OCI-LY7 (cell line): ENCODE results near the gene ULK4.

Experiments used
- EZH2phosphoT487 ChIP-seq: fragments of 200-600 bp; sonication (generic); IDR thresholded peaks from 2 replicates; pipeline ENCODE4 v1.6.1; 2018; ENCODE audit warnings: low read depth, borderline replicate concordance, mild to moderate bottlenecking, mixed run types, antibody characterized with exemption, low read length, moderate library complexity, mixed read lengths
- TF ChIP-seq, protein P1 (sequence below): fragments of 200-600 bp; sonication (generic); conservative IDR thresholded peaks from 2 replicates; pipeline ENCODE4 v1.5.1; 2014; ENCODE audit warnings: mild to moderate bottlenecking, antibody characterized with exemption, low read length, moderate library complexity, mixed read lengths

DNA sequence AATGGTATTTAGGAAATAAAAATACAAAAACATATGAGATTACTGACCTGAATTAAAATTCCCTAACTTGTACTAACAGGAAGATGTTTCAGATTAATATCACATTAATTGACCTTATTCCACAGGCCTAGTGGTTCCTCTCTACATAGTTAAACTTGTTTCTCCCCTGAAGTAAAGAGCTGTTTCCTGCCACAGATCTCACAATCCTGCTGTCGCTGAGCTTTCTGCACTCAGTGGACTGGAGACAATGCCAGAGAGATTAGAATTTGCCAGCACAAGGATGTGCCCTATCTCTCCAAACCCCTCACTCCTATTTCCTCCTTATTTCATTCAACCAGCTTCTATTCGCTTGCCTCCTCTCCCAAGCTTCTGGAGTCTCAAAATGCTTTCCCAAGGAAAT is 632.0 kb downstream of the ULK4 start:
- TF ChIP-seq, protein P1, sequence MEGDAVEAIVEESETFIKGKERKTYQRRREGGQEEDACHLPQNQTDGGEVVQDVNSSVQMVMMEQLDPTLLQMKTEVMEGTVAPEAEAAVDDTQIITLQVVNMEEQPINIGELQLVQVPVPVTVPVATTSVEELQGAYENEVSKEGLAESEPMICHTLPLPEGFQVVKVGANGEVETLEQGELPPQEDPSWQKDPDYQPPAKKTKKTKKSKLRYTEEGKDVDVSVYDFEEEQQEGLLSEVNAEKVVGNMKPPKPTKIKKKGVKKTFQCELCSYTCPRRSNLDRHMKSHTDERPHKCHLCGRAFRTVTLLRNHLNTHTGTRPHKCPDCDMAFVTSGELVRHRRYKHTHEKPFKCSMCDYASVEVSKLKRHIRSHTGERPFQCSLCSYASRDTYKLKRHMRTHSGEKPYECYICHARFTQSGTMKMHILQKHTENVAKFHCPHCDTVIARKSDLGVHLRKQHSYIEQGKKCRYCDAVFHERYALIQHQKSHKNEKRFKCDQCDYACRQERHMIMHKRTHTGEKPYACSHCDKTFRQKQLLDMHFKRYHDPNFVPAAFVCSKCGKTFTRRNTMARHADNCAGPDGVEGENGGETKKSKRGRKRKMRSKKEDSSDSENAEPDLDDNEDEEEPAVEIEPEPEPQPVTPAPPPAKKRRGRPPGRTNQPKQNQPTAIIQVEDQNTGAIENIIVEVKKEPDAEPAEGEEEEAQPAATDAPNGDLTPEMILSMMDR = no peak
- no peak for TF ChIP-seq EZH2phosphoT487
